GM19397 (cell line): ENCODE data around the gene TAOK2.
A peak's percentile ranks its signal among the peaks of the same experiment; 100 is the strongest.
"Not testable (repeated sequence)": the region's sequence is repeated elsewhere in the genome, so short reads cannot be mapped to it uniquely, and the experiment has no call there.

Source experiments
- ATAC-seq: cut with Tn5 transposase; IDR thresholded peaks from one replicate; pipeline ENCODE4 v1.9.1; 2021; ENCODE audit warnings: mild to moderate bottlenecking, moderate library complexity; ENCODE audit not compliant: unreplicated experiment

The TAOK2 gene

DNA sequence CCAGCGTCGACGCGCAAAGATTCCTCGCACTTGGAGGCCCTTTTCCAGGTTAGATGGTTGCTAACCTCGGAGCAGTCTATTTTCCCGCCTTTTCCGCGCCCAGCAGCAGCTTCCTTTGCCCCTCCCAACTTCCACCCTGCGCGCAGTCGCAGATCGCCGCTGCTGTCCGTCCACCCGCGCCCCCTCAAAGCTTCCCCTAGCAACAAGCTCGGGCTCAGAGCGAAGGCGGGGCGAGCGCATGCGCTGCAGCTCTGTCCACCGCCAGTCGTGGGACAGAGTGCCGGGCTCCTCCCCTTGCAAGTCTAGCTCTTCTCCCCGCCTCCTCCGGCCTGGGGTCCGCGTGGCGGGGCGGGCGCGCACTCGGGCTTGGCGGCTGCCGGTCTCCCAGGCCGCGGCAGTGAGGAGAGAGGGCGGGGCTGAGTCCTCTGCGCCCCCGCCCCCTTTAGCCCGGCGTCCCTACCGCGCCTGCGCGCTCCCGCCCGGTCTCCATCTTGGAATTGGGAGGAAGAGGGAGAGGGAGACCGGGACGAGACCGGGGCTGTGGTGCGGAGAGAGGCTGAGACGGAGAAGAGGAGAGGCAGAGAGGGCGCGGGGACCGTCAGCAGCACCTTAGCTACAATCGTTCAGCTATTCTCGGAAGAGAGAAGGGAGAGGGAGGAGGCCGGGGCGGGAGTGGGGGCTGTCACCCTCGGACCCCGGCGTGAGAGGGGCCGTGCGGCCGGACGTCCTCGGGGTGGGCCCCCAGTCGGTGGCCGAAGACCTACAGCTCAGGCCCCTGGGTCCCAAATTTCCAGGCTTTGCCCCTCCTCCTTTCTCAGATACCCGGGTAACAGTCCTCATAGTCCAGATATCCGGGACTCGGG is at the start of gene TAOK2:
Gene TAOK2 (plus strand): TSS at position 485 of the 863 bp plus-strand sequence. CDS start 3,905 bp downstream, outside the sequence.
- ATAC-seq: peak; percentile 97

DNA sequence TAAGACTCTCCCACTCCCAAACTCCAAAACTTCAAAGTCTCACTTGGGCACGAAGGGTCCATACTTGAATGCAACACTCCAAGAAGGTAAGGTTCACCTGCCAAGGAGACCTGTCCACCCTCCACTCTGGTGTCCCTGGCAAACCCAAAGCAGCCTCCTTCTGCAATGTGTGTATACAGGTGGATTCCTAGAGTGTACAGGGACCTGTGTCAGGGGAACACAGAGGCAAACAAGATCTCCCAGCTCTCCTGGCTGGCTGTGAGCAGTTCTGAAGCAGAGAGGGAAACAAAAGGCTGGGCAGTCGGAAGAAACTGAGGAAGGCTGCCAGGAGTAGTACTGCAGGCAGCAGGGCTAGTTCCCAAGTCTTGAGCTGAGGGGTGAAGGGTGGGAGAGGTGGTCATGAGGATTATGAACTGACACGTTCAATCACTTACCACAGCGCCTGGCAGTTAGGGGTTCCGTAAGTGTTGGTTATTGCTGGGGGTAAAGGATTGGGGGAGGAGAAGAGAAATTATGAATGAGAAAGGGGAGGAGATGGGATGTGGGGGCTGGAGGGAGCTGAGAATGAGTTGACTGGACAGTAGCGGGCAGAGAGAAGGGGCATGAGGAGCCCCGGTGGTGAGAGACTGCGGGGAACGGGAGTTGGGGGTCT is 48.4 kb upstream of the TAOK2 start:
- ATAC-seq: no peak

DNA sequence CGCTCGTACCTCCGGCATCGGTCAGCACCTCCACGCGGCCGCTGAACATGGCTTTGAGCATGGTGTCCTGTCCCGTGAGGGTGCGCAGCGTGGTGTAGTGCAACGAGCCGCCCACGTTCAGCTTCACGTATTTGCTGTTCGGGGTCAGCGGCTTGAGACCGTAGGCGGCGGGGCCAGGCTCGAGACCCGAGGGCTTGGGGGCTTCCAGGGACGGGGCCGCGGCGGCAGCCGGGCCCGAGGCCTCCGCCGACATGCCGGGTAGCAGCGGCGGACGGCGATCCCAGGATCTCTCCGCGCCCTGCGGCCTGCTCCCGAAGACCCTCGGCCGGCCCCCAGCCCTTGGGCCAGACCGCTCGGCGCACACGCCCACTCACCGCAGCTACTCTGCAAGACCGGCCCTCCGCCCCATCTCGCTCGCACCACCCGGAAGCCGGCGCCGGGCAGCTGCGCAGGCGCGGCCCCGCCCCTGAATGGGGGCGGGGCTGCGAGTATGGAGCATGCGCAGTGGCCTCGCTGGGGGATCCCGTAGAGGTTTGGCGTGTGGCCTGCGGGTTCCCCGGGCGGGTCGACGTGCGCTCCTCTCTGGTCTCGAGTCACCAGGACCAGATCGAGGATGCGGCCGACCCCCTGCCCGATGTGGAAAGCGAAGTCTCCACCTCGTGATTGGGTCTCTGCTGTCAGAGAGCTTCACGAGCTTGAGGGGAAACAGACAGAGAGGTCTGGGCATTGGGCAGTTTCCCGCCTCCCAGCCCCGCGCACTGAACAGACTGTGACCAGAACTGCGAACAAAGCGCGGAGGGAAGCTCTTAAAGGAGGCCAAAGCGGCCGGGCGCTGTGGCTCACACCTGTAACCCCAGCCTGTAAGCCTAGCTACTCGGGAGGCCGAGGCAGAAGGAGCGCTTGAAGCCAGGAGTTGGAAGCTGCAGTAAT is 47.6 kb upstream of the TAOK2 start, which contains the start of gene KCTD13:
Gene KCTD13 (minus strand): TSS at position 446 of the 930 bp plus-strand sequence. CDS start 193 bp downstream, at position 253.
- peak; percentile 90 for ATAC-seq

DNA sequence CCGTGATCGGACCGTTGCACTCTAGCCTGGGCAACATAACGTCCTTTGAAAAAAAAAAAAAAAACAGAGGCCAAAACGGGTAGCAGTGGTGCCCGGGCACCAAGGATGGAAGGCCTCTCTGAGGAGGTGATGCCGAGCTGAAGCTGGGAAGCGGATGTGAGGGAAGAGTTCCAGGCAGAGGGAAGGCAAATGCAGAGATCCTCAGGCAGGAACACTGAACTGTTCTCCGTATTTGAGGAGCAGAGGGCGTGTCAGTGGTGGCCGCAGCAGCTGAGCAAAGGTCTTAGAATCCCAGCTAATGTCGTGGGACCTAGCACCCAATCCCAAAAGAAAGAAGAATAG is 47.0 kb upstream of the TAOK2 start:
- no peak for ATAC-seq

DNA sequence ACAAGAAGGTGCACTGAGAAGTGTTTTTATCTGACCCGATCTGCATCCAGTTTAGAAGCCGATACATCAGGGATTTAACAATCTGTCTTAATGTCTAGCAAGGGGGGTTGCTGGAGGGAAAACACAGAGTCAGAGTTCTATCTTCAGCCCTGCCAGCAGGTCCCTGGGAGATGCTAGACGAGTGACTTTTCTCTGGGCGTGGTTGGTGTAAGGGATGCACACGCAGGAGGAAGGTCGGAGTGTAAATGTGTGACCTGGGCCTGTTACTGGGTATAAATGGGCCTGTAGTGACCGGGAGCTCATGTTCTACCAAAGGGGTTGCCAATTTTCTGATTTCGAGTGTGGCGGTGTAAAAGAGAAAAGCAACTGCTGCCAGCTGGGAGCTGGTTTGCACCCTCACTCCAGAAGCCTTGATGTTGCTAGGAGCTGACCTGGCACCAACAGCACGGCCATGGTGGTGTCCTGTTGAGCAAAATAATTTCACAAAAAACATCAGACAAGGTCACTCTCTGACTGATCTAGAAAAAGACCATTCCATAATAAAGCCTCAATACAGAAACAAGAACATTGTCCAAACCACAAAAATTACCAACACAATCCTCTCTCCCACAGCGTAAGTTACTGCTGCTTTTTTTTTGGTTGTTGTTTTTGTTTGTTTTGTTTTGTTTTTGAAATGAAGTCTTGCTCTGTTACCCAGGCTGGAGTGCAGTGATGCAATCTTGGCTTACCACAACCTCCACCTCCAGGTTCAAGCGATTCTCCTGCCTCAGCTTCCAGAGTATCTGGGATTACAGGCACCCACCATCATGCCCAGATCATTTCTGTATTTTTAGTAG is 46.4 kb upstream of the TAOK2 start:
- no peak for ATAC-seq

DNA sequence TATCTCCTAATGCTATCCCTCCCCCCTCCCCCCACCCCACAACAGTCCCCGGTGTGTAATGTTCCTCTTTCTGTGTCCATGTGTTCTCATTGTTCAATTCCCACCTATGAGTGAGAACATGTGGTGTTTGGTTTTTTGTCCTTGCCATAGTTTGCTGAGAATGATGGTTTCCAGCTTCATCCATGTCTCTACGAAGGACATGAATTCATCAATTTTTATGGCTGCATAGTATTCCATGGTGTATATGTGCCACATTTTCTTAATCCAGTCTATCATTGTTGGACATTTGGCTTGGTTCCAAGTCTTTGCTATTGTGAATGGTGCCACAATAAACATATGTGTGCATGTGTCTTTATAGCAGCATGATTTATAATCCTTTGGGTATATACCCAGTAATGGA is 41.9 kb upstream of the TAOK2 start:
- not testable (repeated sequence) for ATAC-seq

DNA sequence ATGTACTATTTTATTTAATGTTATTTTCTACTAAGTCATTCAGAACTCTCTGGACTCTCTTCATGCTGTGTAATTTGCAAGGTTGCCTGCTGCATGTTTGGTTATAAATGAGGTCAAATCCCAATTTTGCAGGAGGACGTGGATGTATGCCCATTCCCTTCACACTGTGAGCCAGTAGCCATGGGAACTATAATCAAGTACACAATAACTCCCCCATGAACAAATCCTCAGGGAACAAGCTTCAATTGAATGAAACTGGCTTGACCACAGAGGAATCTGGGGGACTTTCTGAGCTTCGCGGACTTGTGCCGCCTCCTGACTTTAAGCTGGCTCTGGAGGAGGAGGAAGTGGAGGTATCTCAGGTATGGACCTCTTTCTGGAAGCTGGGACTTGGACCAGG is 33.0 kb upstream of the TAOK2 start:
- ATAC-seq: no peak

DNA sequence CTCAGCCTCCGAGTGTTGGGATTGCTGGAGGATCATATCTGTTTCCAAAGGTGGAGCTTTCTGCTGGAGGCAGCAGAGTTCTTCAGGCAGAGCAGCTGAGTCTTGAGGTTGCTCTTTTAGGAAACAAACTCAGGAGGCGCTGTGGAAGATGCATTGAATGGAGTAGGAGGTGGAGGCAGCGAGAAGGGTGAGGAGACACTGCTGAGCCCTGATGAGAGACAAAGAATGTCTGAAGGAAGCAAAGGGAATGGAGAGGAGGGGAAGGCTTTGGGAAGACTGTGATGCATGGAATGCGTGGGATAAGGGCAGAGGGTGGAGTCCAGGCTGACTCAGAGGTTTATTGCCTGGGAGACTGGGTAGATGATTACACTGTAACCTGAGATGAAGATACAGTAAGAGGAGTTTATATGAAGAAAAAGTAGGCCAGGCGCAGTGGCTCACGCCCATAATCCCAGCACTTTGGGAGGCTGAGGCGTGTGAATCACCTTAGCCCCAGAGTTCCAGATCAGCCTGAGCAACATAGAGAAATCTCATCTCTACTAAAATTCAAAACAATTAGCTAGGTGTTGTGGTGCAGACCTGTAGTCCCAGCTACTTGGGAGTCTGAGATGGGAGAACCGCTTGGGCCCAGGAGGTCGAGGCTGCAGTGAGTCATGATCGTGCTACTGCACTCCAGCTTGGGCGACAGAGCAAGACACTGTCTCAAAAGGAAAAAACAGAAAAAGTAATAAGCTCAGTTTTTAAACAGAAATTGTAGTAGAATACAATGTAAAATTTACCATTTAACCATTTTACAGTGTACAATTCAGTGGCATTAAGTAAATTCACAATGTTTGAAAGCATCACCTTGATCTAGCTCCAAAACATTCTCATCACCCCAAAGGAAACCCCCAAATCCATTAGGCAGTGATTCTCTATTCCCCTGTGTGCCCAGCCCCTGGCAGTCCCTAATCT is 29.5 kb upstream of the TAOK2 start:
- ATAC-seq: no peak

DNA sequence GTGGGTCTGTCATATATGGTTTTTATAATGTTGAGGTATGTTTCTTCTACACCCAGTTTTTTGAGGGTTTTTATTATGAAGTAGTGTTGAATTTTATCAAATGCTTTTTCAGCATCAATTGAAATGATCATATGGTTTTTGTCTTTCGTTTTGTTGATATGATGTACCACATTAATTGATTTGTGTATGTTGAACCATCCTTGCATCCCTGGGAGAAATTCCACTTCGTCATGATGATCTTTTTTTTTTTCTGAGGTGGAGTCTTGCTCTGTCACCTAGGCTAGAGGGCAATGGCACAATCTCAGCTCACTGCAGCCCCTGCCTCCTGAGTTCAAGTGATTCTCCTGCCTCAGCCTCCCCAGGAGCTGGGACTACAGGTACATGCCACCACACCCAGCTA is 25.8 kb upstream of the TAOK2 start:
- ATAC-seq: no peak

DNA sequence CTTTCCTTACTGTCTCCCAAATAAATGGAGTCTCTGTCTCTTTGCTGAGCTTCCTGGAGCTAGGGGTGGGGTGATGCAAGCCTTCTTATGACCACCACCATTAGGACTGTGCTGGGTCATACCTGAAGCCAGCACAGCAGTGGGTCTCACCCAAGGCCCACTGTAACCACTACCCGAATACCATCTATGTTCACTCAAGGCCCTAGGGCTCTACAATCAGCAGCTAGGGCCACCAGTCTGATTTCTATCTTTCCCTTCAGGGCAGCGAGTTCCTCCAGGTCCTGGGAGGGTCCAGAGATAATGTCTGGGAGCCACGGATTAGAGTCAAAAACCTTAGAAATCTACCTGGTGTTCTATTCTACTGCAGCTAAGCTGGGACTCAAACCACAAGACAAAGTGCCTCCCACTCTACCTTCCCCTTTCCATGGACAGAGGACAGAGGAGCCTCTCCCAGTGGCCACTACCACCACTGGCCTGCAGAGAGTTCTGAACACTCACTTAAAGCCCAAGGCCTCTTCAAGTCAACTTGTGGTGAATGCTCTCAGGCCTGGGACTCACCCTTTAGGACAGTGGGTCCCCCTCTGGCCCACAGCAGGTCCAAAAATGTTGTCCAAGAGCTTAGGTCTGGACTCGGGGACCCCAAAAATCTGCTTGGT is 22.7 kb upstream of the TAOK2 start:
- ATAC-seq: no peak

DNA sequence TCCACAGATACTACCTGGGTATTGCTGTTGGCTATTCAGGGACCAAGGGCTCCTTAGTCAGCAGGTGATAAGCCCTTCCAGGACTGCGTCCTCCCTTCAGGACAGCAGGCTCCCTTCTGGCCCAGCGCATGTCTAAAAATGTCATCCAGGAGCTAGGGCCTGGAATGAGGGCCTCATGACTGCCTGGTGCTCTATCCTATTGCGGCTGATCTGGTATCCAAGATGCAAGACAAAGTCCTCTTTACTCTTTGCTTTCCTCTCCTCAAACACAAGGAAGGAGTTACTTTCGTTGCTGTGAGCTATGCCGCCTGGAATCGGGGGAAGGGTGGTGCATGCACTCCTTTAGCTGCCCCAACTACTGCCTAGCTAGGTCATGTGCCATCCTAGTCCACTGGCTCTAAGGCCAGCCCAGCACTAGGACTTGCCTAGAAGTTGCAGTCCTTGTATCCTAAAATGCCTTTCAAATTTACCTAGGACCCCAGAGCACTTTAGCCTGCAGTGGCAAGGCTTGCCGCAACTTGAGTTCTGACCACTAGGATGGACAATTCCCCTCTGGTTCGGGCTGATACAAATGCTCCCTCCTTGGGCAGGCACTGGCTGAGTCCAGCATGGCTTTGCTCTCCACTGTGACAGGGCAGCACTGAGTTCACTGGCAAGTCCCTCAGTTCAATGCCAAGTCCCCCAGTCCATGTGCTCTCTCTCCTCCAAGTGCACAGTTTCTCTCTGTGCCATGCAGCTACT is 21.9 kb upstream of the TAOK2 start:
- ATAC-seq: no peak

DNA sequence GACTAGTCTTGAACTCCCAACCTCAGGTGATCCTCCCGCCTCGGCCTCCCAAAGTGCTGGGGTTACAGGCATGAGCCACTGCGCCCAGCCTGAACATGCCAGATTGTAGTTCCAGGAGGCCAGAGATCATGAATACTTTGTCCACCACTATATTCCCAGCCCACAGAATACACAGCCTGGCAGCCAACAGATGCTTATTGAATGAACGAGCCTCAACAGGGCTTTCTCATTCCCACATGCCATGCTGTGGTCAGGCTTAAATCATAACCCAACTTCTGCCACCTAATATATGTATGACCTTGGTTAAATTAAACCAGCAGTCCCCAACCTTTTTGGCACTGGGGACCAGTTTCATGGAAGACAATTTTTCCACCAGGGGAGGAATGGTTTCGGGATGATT is 14.9 kb upstream of the TAOK2 start:
- ATAC-seq: no peak

DNA sequence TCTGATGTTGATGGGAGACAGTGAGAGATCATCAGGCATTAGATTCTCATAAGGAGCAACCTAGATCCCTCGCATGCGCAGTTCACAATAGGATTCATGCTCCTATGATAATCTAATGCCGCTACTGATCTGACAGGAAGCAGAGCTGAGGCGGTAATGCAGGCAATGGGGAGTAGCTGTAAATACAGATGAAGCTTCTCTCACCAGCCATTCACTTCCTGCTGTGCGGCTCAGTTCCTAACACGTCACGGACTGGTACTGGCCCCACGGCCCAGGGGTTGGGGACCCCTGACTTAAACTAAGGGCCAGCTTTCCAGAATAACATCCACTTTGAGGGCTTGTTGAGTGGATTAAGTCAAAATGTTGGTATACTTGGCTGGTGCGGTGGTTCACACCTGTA is 14.4 kb upstream of the TAOK2 start:
- no peak for ATAC-seq

DNA sequence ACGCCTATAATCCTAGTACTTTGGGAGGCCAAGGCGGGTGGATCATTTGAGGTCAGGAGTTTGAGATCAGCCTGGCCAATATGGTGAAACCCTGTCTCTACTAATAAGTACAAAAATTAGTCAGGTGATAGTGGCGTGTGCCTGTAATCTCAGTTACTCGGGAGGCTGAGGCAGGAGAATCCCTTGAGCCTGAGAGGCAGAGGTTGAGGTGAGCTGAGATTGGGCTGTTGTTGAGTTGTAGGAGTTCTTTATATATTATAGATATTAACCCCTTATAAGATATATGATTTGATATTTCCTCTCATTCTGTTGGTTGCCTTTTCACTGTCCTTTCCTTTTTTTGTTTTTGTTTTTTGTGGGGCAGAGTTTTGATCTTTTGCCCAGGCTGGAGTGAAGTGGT is 13.8 kb upstream of the TAOK2 start:
- not testable (repeated sequence) for ATAC-seq

DNA sequence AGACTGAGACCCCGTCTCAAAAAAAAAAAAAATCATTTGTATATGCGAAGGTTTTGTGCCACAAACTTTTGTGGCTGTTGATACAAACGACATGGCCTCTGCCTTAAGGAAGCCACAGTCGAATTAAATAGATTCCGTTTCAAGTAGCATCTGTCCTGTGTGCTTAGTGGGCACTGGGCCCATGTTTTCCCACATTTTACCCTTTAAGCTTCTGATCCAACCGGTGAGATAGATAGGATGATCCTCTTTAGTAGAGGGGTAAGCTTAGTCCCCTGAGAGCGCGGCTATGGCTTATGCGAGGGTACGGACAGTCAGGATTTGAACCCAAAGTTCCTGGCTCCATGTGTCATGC is 12.6 kb upstream of the TAOK2 start:
- no peak for ATAC-seq

DNA sequence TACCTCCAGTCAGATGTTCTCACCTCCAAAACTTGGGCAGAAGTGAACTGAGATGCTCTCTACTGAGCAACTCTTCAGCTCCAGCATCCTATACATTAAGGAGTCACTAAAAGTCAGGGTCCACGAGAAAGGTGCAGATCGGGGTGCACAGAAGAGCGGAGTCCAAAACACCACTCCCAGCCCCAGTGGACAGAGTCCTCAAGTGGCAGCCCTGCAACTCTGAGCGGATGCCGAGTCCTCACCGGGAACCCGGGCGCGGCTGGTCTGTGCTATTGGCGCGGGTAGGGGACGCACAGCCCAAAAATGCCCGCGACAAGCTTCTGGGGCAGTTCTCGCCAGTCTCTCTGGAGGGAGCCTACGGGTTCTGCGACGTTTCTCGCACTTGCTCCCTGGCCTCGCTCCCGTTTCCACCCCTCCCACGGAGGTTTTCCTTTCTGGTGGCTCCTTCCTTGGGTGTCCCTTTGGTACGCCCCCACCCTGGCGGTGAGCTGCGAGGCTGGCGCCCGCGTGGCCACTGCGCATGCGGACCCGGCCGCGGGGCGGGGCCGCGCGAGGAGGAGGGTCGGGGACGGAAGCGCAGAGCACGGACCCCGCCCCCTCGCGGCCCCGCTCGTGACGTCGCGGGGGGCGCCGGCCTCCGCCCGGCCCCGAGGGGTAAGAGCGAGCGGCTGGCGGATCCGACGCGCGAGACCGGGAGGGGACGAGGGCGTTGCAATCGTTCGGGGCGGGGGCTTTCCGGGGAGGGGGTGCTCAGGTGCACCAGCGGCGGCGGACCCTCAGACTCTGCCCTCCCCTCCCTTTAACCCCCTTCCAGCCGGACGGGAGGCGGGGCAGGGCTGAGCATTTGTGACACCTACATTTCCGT is 12.0 kb upstream of the TAOK2 start, which contains the start of gene TMEM219:
Gene TMEM219 (plus strand): TSS at position 601 of the 865 bp plus-strand sequence. CDS start 1,065 bp downstream, outside the sequence.
- peak; percentile 89 for ATAC-seq
